ENCODE measurements around the gene AKTIP.

Gene AKTIP

GRCh38 chr16:53503270-53503923 is 388 bp upstream of the AKTIP start:
- peaks cover 11% of the 10 kb centered on the region for H3K36me3 ChIP-seq (ENCODE audit: control insufficient read depth, insufficient read depth, low read length)
- no peaks in the 10 kb centered on the region for H3K27me3 ChIP-seq (ENCODE audit: control insufficient read depth, insufficient read depth, low read length)
- peak overlapping the region; percentile 87 for H3K4me3 ChIP-seq (ENCODE audit: low read depth, low read length)
- peaks cover 18% of the 10 kb centered on the region for H3K4me1 ChIP-seq (ENCODE audit: control insufficient read depth, insufficient read depth, low read length)
- H3K9ac ChIP-seq (ENCODE audit: low read depth, low read length): 0 out of 2 replicates have a peak overlapping the region, but pooled peaks have one; percentile 38
- H3K9me3 ChIP-seq (ENCODE audit: control insufficient read depth, insufficient read depth, low read length): no peaks in the 10 kb centered on the region
- peak overlapping the region; percentile 86 for H3K27ac ChIP-seq (ENCODE audit: low read depth, low read length)

- H3K4me3 ChIP-seq (ENCODE audit: low read depth, low read length): peak overlapping the region; percentile 87
- H3K4me1 ChIP-seq (ENCODE audit: control insufficient read depth, insufficient read depth, low read length): peaks cover 18% of the 10 kb centered on the region
- H3K9ac ChIP-seq (ENCODE audit: low read depth, low read length): no peak overlapping the region
- no peaks in the 10 kb centered on the region for H3K27me3 ChIP-seq (ENCODE audit: control insufficient read depth, insufficient read depth, low read length)
- H3K9me3 ChIP-seq (ENCODE audit: control insufficient read depth, insufficient read depth, low read length): no peaks in the 10 kb centered on the region
- H3K27ac ChIP-seq (ENCODE audit: low read depth, low read length): no peak overlapping the region
- peaks cover 29% of the 10 kb centered on the region for H3K36me3 ChIP-seq (ENCODE audit: control insufficient read depth, insufficient read depth, low read length)
These were observed 1.7 kb downstream of the AKTIP start for GRCh38 chr16:53501216-53501859.

- H3K4me1 ChIP-seq (ENCODE audit: control insufficient read depth, insufficient read depth, low read length): peaks cover 10% of the 10 kb centered on the region; the same call in 1 of the 2 replicates
- no peaks in the 10 kb centered on the region for H3K27me3 ChIP-seq (ENCODE audit: control insufficient read depth, insufficient read depth, low read length)
- H3K27ac ChIP-seq (ENCODE audit: low read depth, low read length): no peak overlapping the region
- peaks cover 52% of the 10 kb centered on the region for H3K36me3 ChIP-seq (ENCODE audit: control insufficient read depth, insufficient read depth, low read length)
- no peak overlapping the region for H3K9ac ChIP-seq (ENCODE audit: low read depth, low read length)
- no peaks in the 10 kb centered on the region for H3K9me3 ChIP-seq (ENCODE audit: control insufficient read depth, insufficient read depth, low read length)
- H3K4me3 ChIP-seq (ENCODE audit: low read depth, low read length): no peak overlapping the region
These were observed 4.0 kb downstream of the AKTIP start for GRCh38 chr16:53498984-53499383.

- Histone ChIP-seq H3K9ac (ENCODE audit: low read depth, low read length) (no peak overlapping the region), H3K36me3 (ENCODE audit: control insufficient read depth, insufficient read depth, low read length) (peaks cover 89% of the 10 kb centered on the region), H3K4me1 (ENCODE audit: control insufficient read depth, insufficient read depth, low read length) (no peaks in the 10 kb centered on the region), H3K9me3 (ENCODE audit: control insufficient read depth, insufficient read depth, low read length) (no peaks in the 10 kb centered on the region), H3K27ac (ENCODE audit: low read depth, low read length) (no peak overlapping the region), H3K27me3 (ENCODE audit: control insufficient read depth, insufficient read depth, low read length) (no peaks in the 10 kb centered on the region), H3K4me3 (ENCODE audit: low read depth, low read length) (no peak overlapping the region)
These were observed 7.7 kb downstream of the AKTIP start for GRCh38 chr16:53495325-53495724.

GRCh38 chr16:53494636-53495035 is 8.4 kb downstream of the AKTIP start:
- H3K36me3 ChIP-seq (ENCODE audit: control insufficient read depth, insufficient read depth, low read length): peaks cover 93% of the 10 kb centered on the region
- H3K27ac ChIP-seq (ENCODE audit: low read depth, low read length): no peak overlapping the region
- no peaks in the 10 kb centered on the region for H3K4me1 ChIP-seq (ENCODE audit: control insufficient read depth, insufficient read depth, low read length)
- H3K27me3 ChIP-seq (ENCODE audit: control insufficient read depth, insufficient read depth, low read length): no peaks in the 10 kb centered on the region
- H3K4me3 ChIP-seq (ENCODE audit: low read depth, low read length): no peak overlapping the region
- no peaks in the 10 kb centered on the region for H3K9me3 ChIP-seq (ENCODE audit: control insufficient read depth, insufficient read depth, low read length)
- H3K9ac ChIP-seq (ENCODE audit: low read depth, low read length): no peak overlapping the region

- Histone ChIP-seq H3K27me3 (ENCODE audit: control insufficient read depth, insufficient read depth, low read length) (no peaks in the 10 kb centered on the region), H3K4me3 (ENCODE audit: low read depth, low read length) (no peak overlapping the region), H3K9ac (ENCODE audit: low read depth, low read length) (no peak overlapping the region), H3K9me3 (ENCODE audit: control insufficient read depth, insufficient read depth, low read length) (no peaks in the 10 kb centered on the region), H3K4me1 (ENCODE audit: control insufficient read depth, insufficient read depth, low read length) (no peaks in the 10 kb centered on the region), H3K27ac (ENCODE audit: low read depth, low read length) (no peak overlapping the region), H3K36me3 (ENCODE audit: control insufficient read depth, insufficient read depth, low read length) (peaks cover 96% of the 10 kb centered on the region)
These were observed 10.5 kb downstream of the AKTIP start for GRCh38 chr16:53492503-53492902.

- Histone ChIP-seq H3K9me3 (ENCODE audit: control insufficient read depth, insufficient read depth, low read length) (peaks cover 5% of the 10 kb centered on the region; the same call in 1 of the 2 replicates), H3K4me1 (ENCODE audit: control insufficient read depth, insufficient read depth, low read length) (no peaks in the 10 kb centered on the region), H3K9ac (ENCODE audit: low read depth, low read length) (no peak overlapping the region), H3K4me3 (ENCODE audit: low read depth, low read length) (no peak overlapping the region), H3K27ac (ENCODE audit: low read depth, low read length) (no peak overlapping the region), H3K36me3 (ENCODE audit: control insufficient read depth, insufficient read depth, low read length) (peaks cover 94% of the 10 kb centered on the region), H3K27me3 (ENCODE audit: control insufficient read depth, insufficient read depth, low read length) (no peaks in the 10 kb centered on the region)
These were observed 13.3 kb downstream of the AKTIP start for GRCh38 chr16:53489755-53490154.

- peaks cover 88% of the 10 kb centered on the region for H3K36me3 ChIP-seq (ENCODE audit: control insufficient read depth, insufficient read depth, low read length)
- H3K27me3 ChIP-seq (ENCODE audit: control insufficient read depth, insufficient read depth, low read length): no peaks in the 10 kb centered on the region
- no peaks in the 10 kb centered on the region for H3K4me1 ChIP-seq (ENCODE audit: control insufficient read depth, insufficient read depth, low read length)
- no peak overlapping the region for H3K9ac ChIP-seq (ENCODE audit: low read depth, low read length)
- H3K4me3 ChIP-seq (ENCODE audit: low read depth, low read length): no peak overlapping the region
- H3K27ac ChIP-seq (ENCODE audit: low read depth, low read length): no peak overlapping the region
- peaks cover 5% of the 10 kb centered on the region; the same call in 1 of the 2 replicates for H3K9me3 ChIP-seq (ENCODE audit: control insufficient read depth, insufficient read depth, low read length)
These were observed 16.8 kb downstream of the AKTIP start for GRCh38 chr16:53486230-53486629.

GRCh38 chr16:53484542-53484941 is 18.5 kb downstream of the AKTIP start:
- H3K36me3 ChIP-seq (ENCODE audit: control insufficient read depth, insufficient read depth, low read length): peaks cover 87% of the 10 kb centered on the region
- no peak overlapping the region for H3K9ac ChIP-seq (ENCODE audit: low read depth, low read length)
- no peaks in the 10 kb centered on the region for H3K27me3 ChIP-seq (ENCODE audit: control insufficient read depth, insufficient read depth, low read length)
- no peaks in the 10 kb centered on the region for H3K4me1 ChIP-seq (ENCODE audit: control insufficient read depth, insufficient read depth, low read length)
- H3K27ac ChIP-seq (ENCODE audit: low read depth, low read length): no peak overlapping the region
- no peak overlapping the region for H3K4me3 ChIP-seq (ENCODE audit: low read depth, low read length)
- peaks cover 5% of the 10 kb centered on the region; the same call in 1 of the 2 replicates for H3K9me3 ChIP-seq (ENCODE audit: control insufficient read depth, insufficient read depth, low read length)

GRCh38 chr16:53482123-53482522 is 20.9 kb downstream of the AKTIP start:
- Histone ChIP-seq H3K27me3 (ENCODE audit: control insufficient read depth, insufficient read depth, low read length) (no peaks in the 10 kb centered on the region), H3K9ac (ENCODE audit: low read depth, low read length) (no peak overlapping the region), H3K9me3 (ENCODE audit: control insufficient read depth, insufficient read depth, low read length) (peaks cover 5% of the 10 kb centered on the region; the same call in 1 of the 2 replicates), H3K36me3 (ENCODE audit: control insufficient read depth, insufficient read depth, low read length) (peaks cover 81% of the 10 kb centered on the region), H3K27ac (ENCODE audit: low read depth, low read length) (no peak overlapping the region), H3K4me1 (ENCODE audit: control insufficient read depth, insufficient read depth, low read length) (no peaks in the 10 kb centered on the region), H3K4me3 (ENCODE audit: low read depth, low read length) (no peak overlapping the region)

- H3K4me3 ChIP-seq (ENCODE audit: low read depth, low read length): no peak overlapping the region
- no peaks in the 10 kb centered on the region for H3K4me1 ChIP-seq (ENCODE audit: control insufficient read depth, insufficient read depth, low read length)
- H3K27me3 ChIP-seq (ENCODE audit: control insufficient read depth, insufficient read depth, low read length): no peaks in the 10 kb centered on the region
- H3K36me3 ChIP-seq (ENCODE audit: control insufficient read depth, insufficient read depth, low read length): peaks cover 77% of the 10 kb centered on the region
- H3K27ac ChIP-seq (ENCODE audit: low read depth, low read length): no peak overlapping the region
- no peak overlapping the region for H3K9ac ChIP-seq (ENCODE audit: low read depth, low read length)
- no peaks in the 10 kb centered on the region for H3K9me3 ChIP-seq (ENCODE audit: control insufficient read depth, insufficient read depth, low read length)
These were observed 22.6 kb downstream of the AKTIP start for GRCh38 chr16:53480394-53480793.
